ENCODE results near the gene ATP6AP1.
A peak's percentile ranks its signal among the peaks of the same experiment; 100 is the strongest.

The ATP6AP1 gene

GRCh38 chrX:154477891-154478477 is 49.5 kb downstream of the ATP6AP1 start (continued):
- TF ChIP-seq, protein P1, sequence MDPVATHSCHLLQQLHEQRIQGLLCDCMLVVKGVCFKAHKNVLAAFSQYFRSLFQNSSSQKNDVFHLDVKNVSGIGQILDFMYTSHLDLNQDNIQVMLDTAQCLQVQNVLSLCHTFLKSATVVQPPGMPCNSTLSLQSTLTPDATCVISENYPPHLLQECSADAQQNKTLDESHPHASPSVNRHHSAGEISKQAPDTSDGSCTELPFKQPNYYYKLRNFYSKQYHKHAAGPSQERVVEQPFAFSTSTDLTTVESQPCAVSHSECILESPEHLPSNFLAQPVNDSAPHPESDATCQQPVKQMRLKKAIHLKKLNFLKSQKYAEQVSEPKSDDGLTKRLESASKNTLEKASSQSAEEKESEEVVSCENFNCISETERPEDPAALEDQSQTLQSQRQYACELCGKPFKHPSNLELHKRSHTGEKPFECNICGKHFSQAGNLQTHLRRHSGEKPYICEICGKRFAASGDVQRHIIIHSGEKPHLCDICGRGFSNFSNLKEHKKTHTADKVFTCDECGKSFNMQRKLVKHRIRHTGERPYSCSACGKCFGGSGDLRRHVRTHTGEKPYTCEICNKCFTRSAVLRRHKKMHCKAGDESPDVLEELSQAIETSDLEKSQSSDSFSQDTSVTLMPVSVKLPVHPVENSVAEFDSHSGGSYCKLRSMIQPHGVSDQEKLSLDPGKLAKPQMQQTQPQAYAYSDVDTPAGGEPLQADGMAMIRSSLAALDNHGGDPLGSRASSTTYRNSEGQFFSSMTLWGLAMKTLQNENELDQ (tag by site-specific recombination; IDR thresholded peaks at IDR 0.05; ENCODE audit: low read depth) = no peak
- TF ChIP-seq ZBTB48 (tag by site-specific recombination; IDR thresholded peaks at IDR 0.05) = 0 out of 2 replicates have a peak, but pooled peaks have one; percentile 52
- no peak for TF ChIP-seq ZNF221 (tag by site-specific recombination; IDR thresholded peaks at IDR 0.05; ENCODE audit: borderline replicate concordance)
- TF ChIP-seq PRDM1 (tag by site-specific recombination; IDR thresholded peaks at IDR 0.05) = peak; percentile 85
- no peak for TF ChIP-seq HOXD13 (CRISPR knock-in tag; IDR thresholded peaks at IDR 0.05; ENCODE audit: borderline replicate concordance)
- TF ChIP-seq ZNF626 (tag by site-specific recombination; IDR thresholded peaks at IDR 0.05) = no peak

GRCh38 chrX:154478728-154479622 is 50.5 kb downstream of the ATP6AP1 start, which contains the start of gene LAGE3:
LAGE3 (minus strand) TSS chrX:154479281; CDS start chrX:154478915, 366 bp downstream.
- POLR2A ChIA-PET = interaction anchor here (0.6 to 1.3 kb wide), 9 partner anchors 8 to 106 kb away, joined by 3 to 15 read pairs (median 4); partner anchors contain the start of genes PLXNA3, SLC10A3 and UBL4A
- H3K36me3 ChIP-seq (ENCODE audit: control insufficient read depth in 2 of 2, insufficient read depth in 1 of 2, low read length in 2 of 2) = peaks cover 0 to 11% of the 10 kb centered on the region in 2 experiments; a peak in 2 of 3 replicates
- H3K9me3 ChIP-seq (ENCODE audit: control insufficient read depth, insufficient read depth, low read depth, low read length) = no peaks in the 10 kb centered on the region
- peak within 1 kb of the TSS; percentile 55 for H3K4me3 ChIP-seq (ENCODE audit: low read depth, low read length)
- CTCF ChIA-PET = interaction anchor here (0.7 kb wide), 1 partner anchor 80 kb away, joined by 3 read pairs; the partner anchor contains the start of gene RPL10
- peak within 1 kb of the TSS; percentile 94 for H3K27ac ChIP-seq (ENCODE audit: extremely low read depth, low read depth, low read length)
- H3K4me1 ChIP-seq (ENCODE audit: control insufficient read depth, insufficient read depth, low read length) = no peaks in the 10 kb centered on the region; the same call in 1 of the 2 replicates
- TF ChIP-seq TCF7L2 (IDR thresholded peaks at IDR 0.05; ENCODE audit: borderline replicate concordance, low read depth, low read length) (peak; percentile 49; the same call in 1 of the 2 replicates), ZNF677 (tag by site-specific recombination; IDR thresholded peaks at IDR 0.05) (no peak), ZNF747 (tag by site-specific recombination; IDR thresholded peaks at IDR 0.05) (no peak), ZNF76 (tag by site-specific recombination; IDR thresholded peaks at IDR 0.05; ENCODE audit: borderline replicate concordance, low read depth) (0 out of 2 replicates have a peak, but pooled peaks have one; percentile 60), ZNF324 (tag by site-specific recombination; IDR thresholded peaks at IDR 0.05) (0 out of 2 replicates have a peak, but pooled peaks have one; percentile 47), PATZ1 (tag by site-specific recombination; IDR thresholded peaks at IDR 0.05) (peak; percentile 75), ZBTB21 (tag by site-specific recombination; IDR thresholded peaks at IDR 0.05) (no peak), ZNF157 (tag by site-specific recombination; IDR thresholded peaks at IDR 0.05) (no peak)
- TF ChIP-seq, protein P2, sequence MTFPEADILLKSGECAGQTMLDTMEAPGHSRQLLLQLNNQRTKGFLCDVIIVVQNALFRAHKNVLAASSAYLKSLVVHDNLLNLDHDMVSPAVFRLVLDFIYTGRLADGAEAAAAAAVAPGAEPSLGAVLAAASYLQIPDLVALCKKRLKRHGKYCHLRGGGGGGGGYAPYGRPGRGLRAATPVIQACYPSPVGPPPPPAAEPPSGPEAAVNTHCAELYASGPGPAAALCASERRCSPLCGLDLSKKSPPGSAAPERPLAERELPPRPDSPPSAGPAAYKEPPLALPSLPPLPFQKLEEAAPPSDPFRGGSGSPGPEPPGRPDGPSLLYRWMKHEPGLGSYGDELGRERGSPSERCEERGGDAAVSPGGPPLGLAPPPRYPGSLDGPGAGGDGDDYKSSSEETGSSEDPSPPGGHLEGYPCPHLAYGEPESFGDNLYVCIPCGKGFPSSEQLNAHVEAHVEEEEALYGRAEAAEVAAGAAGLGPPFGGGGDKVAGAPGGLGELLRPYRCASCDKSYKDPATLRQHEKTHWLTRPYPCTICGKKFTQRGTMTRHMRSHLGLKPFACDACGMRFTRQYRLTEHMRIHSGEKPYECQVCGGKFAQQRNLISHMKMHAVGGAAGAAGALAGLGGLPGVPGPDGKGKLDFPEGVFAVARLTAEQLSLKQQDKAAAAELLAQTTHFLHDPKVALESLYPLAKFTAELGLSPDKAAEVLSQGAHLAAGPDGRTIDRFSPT (tag by site-specific recombination; IDR thresholded peaks at IDR 0.05) = 0 out of 2 replicates have a peak, but pooled peaks have one; percentile 25
- TF ChIP-seq, protein P3, sequence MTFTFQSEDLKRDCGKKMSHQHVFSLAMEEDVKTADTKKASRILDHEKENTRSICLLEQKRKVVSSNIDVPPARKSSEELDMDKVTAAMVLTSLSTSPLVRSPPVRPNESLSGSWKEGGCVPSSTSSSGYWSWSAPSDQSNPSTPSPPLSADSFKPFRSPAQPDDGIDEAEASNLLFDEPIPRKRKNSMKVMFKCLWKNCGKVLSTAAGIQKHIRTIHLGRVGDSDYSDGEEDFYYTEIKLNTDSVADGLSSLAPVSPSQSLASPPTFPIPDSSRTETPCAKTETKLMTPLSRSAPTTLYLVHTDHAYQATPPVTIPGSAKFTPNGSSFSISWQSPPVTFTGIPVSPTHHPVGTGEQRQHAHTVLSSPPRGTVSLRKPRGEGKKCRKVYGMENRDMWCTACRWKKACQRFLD (tag by site-specific recombination; IDR thresholded peaks at IDR 0.05) = no peak
- TF ChIP-seq, protein P4, sequence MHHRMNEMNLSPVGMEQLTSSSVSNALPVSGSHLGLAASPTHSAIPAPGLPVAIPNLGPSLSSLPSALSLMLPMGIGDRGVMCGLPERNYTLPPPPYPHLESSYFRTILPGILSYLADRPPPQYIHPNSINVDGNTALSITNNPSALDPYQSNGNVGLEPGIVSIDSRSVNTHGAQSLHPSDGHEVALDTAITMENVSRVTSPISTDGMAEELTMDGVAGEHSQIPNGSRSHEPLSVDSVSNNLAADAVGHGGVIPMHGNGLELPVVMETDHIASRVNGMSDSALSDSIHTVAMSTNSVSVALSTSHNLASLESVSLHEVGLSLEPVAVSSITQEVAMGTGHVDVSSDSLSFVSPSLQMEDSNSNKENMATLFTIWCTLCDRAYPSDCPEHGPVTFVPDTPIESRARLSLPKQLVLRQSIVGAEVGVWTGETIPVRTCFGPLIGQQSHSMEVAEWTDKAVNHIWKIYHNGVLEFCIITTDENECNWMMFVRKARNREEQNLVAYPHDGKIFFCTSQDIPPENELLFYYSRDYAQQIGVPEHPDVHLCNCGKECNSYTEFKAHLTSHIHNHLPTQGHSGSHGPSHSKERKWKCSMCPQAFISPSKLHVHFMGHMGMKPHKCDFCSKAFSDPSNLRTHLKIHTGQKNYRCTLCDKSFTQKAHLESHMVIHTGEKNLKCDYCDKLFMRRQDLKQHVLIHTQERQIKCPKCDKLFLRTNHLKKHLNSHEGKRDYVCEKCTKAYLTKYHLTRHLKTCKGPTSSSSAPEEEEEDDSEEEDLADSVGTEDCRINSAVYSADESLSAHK (tag by site-specific recombination; IDR thresholded peaks at IDR 0.05) = 0 out of 2 replicates have a peak, but pooled peaks have one; percentile 32
- TF ChIP-seq, protein P5, sequence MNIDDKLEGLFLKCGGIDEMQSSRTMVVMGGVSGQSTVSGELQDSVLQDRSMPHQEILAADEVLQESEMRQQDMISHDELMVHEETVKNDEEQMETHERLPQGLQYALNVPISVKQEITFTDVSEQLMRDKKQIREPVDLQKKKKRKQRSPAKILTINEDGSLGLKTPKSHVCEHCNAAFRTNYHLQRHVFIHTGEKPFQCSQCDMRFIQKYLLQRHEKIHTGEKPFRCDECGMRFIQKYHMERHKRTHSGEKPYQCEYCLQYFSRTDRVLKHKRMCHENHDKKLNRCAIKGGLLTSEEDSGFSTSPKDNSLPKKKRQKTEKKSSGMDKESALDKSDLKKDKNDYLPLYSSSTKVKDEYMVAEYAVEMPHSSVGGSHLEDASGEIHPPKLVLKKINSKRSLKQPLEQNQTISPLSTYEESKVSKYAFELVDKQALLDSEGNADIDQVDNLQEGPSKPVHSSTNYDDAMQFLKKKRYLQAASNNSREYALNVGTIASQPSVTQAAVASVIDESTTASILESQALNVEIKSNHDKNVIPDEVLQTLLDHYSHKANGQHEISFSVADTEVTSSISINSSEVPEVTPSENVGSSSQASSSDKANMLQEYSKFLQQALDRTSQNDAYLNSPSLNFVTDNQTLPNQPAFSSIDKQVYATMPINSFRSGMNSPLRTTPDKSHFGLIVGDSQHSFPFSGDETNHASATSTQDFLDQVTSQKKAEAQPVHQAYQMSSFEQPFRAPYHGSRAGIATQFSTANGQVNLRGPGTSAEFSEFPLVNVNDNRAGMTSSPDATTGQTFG (tag by site-specific recombination; IDR thresholded peaks at IDR 0.05; ENCODE audit: borderline replicate concordance) = no peak
